Activated CD8-positive, alpha-beta memory T cell treated with anti-CD3 and anti-CD28 coated beads, Interleukin-2, amount 50 U/mL, for 4 hours (primary cell): ENCODE data around the gene APIP.

Experiments
- DNase-seq: peaks from one replicate; pipeline ENCODE4 v3.0.0-alpha.2; 2020

The APIP gene, protein sequence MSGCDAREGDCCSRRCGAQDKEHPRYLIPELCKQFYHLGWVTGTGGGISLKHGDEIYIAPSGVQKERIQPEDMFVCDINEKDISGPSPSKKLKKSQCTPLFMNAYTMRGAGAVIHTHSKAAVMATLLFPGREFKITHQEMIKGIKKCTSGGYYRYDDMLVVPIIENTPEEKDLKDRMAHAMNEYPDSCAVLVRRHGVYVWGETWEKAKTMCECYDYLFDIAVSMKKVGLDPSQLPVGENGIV

DNA sequence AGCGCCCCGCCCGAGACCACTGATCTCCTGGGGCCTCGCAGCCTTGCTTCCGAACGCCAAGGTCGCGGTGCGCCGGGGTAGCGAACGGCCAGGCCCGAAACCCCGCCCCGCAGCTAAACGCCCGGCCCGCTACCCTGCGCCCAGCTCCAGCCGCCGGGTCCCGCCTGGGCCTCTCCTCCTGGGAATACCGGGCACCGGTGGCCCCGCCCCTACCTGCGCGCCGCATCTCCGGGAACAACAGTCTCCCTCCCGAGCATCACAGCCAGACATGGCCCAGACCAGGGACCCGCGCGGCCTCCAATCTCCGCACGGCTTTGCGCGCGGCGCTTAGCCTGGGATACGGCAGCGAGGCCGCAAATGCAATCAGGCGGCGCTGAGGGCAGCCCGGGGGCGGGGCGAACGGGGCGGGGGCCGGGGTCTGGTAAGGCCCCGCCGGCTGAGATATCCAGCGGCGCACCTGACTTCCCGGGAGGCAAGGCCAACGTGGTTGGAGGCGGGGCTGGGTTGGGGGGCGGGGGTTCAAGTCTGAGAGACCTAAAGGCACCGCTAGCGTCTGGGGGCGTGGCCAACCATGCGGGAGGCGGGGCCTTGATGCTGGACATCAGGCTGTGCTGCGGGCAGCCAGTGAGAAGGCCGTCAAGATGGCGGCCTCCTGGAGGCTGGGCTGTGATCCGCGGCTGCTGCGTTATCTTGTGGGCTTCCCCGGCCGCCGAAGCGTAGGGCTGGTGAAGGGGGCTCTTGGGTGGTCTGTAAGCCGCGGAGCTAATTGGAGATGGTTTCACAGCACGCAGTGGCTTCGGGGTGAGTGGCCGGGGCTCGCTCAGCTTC lies at the start of gene APIP, which contains the start of gene PDHX:
Gene APIP (minus strand): TSS at position 365 of the 828 bp plus-strand sequence. CDS start 95 bp downstream, at position 270.
Gene PDHX (plus strand): TSS at position 604 of the 828 bp plus-strand sequence. CDS start 38 bp downstream, at position 642.
- DNase-seq, result peak; percentile 98

DNA sequence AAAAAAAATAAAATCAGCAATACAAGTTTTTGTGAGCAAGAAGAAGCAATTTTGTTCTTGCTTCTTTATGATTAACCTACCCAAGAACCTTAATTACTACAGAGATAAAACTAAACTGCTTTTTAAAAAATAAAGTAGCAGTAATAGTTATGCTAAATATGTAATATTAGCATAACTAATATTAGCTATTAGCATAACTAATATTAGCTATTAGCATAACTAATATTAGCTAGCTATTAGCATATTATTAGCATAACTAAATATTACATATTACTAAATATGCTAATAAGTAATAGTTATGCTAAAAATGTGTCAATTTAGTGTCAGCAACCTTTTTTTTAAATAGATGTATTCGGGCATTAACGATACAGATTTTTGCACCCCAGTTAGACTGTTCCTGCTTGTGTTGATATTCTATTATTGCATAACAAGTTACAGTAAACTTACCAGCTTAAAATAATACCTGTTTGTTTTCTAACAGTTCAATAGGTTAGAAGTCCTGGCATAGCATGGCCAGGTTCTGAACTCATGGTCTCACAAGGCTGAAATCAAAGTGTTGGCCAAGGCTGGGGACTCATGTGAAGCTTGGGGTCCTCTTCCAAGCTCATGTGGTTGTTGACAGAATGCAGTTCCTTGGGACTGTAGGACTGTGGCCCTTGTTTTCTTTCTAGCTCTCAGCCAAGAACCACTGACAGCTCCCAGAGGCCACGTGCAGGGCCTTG lies 48.6 kb upstream of the APIP start:
- DNase-seq, result no peak

DNA sequence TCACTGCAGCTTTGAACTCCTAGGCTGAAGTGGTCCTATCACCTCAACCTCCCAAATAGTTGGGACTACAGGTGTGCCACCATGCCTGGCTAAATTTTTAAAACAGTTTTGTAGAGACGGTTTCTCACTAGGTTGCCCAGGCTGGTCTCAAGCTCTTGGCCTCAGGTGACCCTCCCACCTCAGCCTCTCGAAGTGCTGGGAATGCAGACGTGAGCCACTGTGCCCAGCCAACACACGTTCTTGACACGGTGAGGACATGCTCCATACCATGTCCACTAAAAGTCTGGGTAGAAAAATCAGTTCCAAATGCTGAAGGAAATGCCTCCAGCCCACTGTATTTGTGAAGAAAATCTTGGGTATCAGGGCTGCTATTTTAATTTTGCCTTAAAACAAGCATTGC lies 47.2 kb upstream of the APIP start:
- DNase-seq, result no peak

DNA sequence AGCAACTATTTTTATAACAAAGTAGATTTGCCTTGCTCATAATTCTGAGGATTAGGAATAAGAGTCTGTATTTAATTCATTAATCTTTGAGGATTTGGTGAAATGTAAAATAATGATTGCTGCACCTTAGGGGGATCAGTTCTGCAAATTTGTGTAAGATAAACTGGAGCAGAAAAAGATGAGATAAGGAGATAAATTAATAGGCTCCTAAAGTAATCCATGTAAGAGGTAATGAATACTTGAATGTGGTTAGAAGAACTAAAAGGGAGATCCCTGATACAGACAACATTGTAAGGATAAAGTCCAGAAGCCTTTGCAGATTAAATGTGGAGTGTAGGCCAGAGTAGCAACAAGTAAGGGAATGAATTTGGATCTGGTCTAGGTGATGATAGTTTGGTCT lies 45.9 kb upstream of the APIP start:
- DNase-seq, result no peak

DNA sequence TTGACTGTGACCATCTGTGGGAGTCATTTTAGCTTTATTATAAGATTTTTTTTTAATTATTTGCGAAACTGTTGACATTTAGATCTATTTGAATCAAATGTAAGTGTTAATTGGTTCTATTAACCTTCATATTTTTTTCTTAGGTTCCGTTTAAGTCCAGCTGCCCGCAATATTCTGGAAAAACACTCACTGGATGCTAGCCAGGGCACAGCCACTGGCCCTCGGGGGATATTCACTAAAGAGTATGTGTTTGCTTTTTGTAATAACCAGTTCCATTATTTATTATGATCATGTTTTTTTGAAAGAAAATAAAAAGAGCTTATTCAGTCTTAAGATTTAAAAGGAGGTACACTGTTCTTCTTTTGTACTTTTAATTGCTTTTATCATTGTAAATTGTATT lies 44.1 kb upstream of the APIP start:
- no peak for DNase-seq

DNA sequence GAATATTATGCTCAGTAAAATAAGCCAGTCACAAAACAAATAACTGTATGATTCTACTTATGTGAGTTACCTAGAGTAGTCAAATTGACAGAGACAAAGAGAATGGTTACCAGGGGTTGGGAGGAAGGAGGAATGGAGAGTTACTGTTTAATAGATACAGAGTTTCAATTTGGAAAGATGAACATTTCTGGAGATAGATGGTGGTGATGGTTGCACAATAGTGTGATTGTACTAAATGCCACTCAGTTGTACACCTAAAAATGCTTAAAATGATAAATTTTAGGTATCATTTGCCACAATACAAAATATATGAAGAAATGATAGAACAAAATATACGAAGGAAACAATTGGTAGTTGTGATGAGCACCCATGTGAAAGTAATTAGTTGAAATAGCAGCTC lies 43.6 kb upstream of the APIP start:
- no peak for DNase-seq

DNA sequence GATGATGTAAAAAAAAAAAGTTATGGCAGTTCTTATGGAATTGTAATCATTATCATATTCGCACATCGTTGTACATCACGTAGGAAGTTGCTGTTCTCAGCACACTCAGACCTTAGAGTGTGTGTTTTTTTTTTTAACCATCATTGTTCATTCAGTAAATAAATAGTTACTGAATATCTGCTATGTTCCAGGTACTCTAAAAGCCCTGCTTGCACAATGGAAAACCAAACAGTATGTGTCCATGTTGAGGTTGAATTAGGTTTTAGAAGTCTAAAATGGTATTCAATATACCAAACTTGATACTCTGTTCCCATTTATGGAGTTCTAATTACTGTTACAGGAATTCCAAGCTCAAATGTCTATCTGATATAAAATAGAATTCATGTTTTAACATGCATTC lies 41.4 kb upstream of the APIP start:
- DNase-seq, result no peak

DNA sequence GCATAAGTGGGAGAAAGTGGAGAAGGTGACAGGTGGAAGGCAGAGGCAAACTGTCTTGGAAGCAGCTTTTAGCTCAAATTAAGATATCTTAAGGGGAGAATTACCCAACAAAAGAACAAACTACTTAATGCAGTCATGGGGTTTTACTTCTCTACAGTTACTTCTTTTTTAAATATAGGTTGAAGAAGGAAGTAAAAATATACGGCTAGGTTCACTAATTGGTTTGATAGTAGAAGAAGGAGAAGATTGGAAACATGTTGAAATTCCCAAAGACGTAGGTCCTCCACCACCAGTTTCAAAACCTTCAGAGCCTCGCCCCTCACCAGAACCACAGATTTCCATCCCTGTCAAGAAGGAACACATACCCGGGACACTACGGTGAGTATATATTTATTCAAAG lies 41.0 kb upstream of the APIP start:
- no peak for DNase-seq

DNA sequence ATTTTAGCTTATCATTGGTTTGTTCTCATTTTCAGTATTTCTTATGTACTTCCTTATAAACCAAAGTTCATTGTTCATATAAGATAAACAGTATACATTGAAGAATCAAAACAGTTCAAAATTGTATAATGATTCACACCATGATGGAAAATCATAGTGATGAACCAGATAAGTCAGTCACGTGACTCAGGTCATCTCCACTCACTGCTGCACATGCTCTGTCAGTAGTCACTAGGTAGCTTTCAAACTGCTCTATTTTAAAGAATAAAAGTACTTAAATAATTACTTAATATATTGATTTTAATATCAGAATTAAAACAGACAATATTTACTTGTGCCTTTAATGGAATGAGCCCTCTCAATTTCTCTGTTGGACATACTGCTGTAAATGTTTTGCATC lies 37.8 kb upstream of the APIP start:
- no peak for DNase-seq

DNA sequence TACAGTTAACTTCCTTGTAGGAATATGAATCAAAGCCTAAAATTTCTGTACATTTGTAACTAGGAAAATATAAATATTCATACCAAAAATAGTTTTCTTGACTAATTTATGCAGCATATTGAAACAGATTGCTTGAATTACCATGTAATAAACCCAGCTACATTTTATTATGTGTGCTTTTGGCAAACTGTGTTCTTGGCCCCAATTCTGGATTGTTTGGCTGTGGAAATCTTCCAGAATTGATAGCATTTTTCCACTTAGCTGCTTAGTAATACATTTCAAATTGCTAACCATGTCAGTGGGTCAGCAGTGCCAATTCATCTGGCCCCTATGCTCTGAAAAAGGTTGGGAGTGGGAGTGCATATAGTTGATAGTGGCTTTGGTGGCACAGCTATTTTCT lies 32.5 kb upstream of the APIP start:
- no peak for DNase-seq

DNA sequence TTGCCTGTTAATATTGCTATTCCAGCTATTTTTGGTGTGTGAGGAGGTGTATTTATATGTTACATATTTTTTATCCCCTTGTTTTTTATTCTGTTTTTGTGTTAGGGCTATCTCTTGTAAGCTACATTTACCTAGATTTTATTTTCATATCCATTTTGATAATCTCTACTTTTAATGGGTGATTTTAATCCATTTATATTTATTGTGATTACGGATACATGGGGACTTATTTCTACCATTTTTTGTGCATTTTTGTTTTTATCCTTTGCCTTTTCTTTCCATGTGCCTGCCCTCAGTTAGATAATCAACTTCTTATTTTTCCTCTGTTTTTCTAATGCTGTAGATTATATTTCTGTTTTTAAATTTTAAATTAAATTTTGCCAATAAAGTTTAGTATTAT lies 28.5 kb upstream of the APIP start:
- no peak for DNase-seq

DNA sequence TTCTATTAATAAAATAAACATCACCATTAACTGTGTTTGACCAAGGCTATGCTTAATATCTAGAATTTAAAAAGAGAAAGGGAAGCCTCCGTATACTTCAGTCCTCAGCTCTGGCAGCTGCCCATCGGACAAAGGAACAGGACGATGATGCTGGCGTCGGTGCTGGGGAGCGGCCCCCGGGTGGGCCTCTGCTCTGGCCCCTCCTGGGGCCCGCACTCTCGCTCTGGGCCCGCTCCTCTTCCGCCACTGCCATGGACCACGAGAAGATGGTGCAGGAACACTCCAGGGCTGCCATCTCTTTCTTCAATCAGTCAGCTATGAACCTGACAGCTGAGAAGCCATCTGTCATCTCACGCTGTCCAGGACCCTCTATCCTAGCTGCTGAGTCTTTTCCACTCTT lies 25.5 kb upstream of the APIP start:
- no peak for DNase-seq

DNA sequence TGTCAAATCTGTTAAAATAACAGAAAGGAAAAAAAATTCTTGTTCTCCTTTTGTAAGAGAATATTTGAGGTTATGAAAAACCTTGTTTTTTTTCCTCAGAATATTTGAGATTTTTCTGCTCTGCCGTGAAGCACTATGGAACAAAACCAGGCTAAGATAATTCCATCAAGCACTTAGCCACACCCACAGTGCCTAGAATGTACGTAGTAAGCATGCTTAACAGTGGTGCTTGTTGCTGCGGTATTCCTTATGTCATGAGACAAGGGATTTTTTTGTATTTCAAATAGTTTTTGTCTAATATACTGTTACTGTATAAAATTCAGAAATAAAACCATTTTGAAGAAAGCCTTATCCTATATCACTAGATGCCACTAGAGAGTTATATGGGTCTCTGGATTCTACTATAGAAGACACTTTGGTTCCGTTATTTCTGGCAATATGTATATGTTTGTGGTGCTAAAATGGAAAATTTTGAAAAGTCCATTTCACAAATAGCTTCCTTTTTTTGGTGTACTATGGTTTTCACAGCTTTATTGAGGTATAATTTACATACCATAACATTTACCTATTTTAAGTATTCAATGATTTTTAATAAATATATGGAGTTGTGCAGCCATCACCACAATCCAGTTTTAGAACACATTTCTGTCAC lies 24.0 kb upstream of the APIP start:
- no peak for DNase-seq

DNA sequence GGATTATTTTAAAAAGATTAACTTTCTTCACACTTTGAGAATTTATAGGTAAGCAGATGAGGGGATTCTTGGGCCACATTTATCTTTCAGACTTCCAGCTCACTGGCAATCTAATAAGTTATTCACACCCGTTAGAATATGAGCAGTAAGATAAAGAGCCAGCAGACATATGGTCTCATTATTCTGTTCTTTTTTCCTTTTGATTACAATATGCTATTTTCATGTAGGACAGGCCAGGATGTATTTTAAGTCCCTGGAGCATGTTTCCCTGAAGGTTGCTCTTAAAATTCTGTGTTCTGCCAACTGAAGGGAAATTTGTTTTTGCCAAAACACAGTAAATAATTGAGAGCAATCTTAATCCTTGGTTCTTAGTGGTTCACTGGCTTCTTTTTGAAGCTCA lies 22.4 kb upstream of the APIP start:
- no peak for DNase-seq

DNA sequence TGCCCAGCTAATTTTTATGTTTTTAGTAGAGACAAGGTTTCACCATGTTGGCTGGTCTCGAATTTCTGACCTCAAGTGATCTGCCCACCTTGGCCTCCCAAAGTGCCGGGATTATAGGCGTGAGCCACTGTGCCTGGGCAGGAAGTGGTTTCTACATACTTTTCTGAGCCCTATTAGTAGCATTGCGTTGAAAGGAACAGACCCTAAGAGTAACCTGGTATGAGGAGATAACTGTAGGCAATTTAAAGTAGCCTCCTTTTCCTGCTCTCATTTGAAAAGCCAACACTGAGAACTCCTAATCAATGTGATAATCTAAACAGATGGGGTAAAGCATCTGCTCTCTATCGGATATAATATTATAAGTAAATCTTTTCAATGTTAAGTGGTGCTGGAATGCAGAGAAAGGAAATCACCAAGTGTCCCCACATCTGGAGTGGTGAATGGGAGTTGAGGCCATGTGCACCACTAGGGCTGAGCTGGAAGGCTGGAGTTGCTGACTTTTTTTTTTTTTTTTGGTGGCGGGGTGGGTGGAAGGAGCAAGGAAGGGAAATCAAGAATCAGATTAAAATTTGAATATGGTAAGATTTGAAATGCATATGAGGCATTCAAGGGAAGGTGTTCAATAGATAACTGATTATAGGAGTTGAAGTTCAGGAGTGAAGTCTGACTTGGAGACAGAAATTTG lies 20.9 kb upstream of the APIP start:
- DNase-seq, result no peak

DNA sequence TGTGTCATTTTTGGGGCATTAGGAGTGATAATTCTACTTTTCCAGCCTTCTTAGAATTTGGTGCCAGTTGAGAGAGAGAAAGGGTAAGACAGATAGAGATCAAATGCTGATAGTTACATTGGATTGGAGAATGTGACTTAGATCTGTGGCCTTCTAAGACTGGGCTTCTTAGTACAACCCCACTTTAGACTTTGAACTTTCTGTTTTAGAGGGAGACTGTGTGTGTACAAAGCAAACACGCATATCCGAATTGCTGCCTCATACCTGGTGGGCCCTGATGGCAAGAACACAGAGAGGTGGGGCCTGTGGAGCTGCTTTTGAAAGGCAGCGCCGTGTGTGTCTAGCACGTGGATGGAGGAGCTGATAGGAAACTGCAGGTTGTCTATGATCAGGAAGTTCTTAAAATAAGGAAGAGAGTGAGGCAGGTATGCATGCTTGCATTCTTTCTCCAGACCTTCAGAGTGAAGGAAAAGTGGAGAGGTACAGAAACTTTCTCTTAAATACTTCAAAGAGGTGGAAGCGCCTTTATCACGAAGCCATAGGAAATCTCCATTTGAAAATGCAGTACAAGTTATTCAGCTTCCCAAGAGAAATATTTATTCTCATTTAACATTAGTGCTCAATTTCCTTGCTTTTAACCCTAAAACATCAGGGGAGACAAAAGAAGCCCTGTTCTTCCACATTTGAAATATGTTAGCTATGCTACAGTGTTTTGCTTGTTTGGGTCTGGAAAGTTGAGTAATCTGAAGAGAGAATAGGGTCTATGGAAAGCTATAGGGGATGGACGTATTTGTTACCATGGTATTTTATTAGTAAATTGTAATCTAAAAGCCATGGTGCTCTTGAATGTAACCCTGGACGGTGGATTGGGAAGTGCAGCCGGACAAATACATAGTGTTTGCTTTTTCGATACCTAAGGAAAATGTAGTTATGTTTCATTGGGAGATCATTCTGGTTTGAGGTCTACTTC lies 13.9 kb upstream of the APIP start:
- DNase-seq, result no peak

DNA sequence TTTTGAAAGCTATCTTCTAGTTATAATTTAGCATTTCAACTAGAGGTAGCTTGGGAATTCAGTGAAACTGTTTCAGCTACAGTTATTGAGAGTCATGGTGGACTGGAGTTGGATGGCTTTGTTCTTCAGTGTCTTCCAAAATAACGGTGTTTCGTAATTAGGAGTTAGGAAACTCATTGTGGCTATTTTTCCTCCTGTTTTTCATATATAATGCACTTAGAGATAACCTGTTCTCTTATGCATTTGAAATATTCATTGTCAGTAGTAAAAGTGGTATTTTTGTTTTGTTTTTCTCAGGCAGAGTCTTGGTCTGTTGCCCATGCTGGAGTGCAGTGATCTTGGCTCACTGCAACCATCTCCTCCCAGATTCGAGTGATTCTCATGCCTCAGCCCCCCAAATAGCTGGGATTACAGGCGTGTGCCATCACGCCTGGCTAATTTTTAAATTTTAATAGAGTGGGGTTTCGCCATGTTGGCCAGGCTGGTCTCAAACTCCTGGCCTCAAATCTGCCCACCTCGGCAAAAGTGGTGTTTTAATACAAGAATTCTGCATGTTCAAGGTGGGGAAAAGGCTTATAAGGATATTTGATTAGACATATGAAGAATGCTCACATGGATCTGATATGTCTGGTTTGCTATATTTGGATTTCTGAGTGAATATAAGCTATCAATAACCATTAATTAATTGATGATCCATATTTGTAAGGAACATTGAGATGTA lies 12.9 kb upstream of the APIP start:
- no peak for DNase-seq

DNA sequence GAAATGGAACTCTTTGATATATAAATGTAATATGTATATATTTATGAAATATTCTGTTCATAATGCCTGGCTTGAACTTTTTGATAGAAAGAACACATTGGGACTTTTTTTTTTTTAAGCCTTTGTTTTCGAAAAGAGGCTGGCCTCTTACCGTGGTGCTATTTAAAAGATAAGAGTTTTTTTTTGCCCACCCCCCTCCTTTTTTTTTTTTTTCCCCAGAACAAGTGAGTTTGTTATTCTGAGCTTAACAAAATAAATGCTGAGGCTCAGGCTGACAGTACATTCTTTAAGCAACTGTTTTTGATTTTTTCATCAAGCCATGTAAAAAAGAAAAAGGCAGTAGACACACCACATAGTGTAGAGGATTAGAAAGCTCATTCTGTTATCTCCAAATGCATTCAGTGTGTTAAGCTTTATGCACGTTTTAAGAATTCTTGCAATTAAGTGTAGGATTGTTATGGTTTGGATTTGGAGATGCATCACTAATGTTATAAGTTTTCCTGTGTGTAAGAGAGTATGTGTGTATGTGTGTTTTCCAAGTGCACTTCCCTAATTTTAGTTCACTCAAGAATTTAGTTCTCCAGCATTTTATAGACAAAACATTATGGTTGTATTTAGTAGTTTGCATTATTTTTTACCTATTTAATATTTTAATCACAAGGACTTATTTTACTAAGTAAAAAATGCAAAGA lies 12.2 kb upstream of the APIP start:
- DNase-seq, result no peak

DNA sequence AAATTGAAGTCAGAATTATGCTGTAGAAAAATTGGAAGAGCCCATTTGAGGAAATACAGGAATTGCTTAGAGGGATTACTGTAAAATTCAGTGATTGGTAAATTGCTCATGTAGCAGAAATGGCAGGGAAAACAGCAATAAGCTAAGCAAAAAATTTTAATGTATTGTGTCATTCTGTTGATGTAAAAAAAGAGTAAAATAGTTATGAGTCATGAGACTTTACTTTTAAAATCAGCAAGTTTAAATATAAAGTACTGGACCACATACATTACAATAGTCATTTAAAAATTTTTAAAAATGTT lies 10.6 kb upstream of the APIP start:
- no peak for DNase-seq

DNA sequence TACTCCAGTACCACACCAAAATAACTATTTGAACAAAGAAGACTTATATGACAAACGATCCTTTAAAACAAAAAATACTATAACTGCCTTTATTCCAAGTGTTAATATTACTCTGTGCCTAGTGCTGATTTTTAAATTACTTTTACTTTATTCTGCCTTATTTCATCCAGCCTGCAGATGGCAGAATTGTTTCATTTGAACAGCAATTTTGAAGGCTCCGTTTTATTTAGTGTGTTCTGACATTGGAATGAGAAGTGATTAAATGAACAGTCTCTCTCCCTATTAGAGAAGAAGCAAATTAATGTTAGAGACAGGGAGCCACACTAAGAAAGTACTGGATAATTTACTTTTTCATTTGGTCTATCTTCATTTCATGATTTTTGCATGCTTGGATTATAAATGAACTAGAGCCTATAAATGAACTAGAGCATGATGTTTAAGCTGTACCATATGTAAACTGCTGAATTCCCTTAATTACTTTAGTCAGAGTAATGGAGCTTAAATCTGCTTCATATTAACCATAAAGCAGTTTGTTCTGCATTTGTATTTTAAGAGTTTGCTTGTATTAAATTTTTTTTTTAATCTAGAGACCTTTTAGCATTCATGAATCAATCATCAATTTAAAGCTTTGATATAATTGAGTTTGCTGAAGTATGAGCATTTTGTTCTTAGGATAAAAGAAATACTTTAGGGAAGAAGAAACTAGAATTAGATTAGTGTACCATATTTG lies 10.1 kb upstream of the APIP start:
- DNase-seq, result no peak
